Activated T-helper 2 cell treated with anti-CD3 and anti-CD28 coated beads, Interferon-gamma antibody, Interleukin-2, Interleukin-4, amounts not matched to agents 10 μg/mL and 5 μg/mL and 100 μg/mL, durations not matched to agents 14 hours and 24 hours and 36 hours (primary cell): Measurements from ENCODE around the gene PAPSS2. TPM values are rescaled to one million over a fixed set of nuclear protein-coding genes. Genes with fewer than 3 reads are reported as not detected.

Source experiments
- DNase-seq: peaks from one replicate; pipeline ENCODE4 v3.0.0; 2021; ENCODE audit warnings: low spot score
- H3K27ac Mint-ChIP-seq: one replicate; pipeline ENCODE4 v1.8.0; 2021; ENCODE audit warnings: mixed read lengths
- H3K27me3 Mint-ChIP-seq: one replicate; pipeline ENCODE4 v1.8.0; 2021; ENCODE audit warnings: low read depth, mixed read lengths
- H3K36me3 Mint-ChIP-seq: one replicate; pipeline ENCODE4 v1.8.0; 2021; ENCODE audit warnings: low read depth, mixed read lengths
- H3K4me1 Mint-ChIP-seq: one replicate; pipeline ENCODE4 v1.8.0; 2021; ENCODE audit warnings: low read depth, mixed read lengths
- H3K4me3 Mint-ChIP-seq: one replicate; pipeline ENCODE4 v1.8.0; 2021; ENCODE audit warnings: low read depth, mild to moderate bottlenecking, moderate library complexity, mixed read lengths
- H3K9me3 Mint-ChIP-seq: one replicate; pipeline ENCODE4 v1.8.0; 2021; ENCODE audit warnings: mixed read lengths
- intact Hi-C: fragments of 100-400 bp; cut with micrococcal nuclease; formaldehyde crosslinking; loops from one replicate; pipeline ENCODE4 v1.15.1; 2023
- total RNA-seq: library from RNA; stranded (reverse); gene quantifications from 2 replicates; pipeline ENCODE4 v1.2.3, GENCODE V29; 2022

The PAPSS2 gene
- total RNA-seq, 1 donor from 2014 or later = 0.25 TPM

GRCh38 chr10:87705339-87705738, 45.7 kb downstream of the PAPSS2 start:
- H3K4me1 Mint-ChIP-seq = peaks cover 4% of the 10 kb centered on the region
- H3K27me3 Mint-ChIP-seq = peaks cover 14% of the 10 kb centered on the region
- no peak overlapping the region for H3K4me3 Mint-ChIP-seq
- no peak overlapping the region for H3K27ac Mint-ChIP-seq
- intact Hi-C loops = no loop called here
- DNase-seq = no peak
- H3K9me3 Mint-ChIP-seq = no peaks in the 10 kb centered on the region
- H3K36me3 Mint-ChIP-seq = no peaks in the 10 kb centered on the region

DNA sequence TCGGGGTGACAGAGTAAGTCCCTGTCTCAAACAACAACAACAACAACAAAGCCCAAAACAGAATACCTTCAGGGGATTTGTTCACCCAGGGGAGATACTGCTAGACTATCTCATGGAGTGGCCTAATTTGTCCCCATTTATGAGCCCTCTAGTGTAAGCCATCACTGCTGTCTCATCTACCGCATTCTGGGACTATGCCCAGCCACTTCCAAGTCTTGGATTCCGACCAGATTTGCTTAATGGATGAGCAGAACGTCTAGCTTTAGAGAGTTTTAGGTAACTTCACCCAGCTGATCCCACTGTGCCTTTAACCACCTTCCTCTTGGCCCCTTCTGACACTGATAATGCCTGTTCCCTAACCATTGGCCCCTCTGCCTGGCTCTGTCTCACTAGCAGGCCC, 47.1 kb downstream of the PAPSS2 start:
- DNase-seq = no peak

GRCh38 chr10:87707254-87707653, 47.6 kb downstream of the PAPSS2 start:
- intact Hi-C loops = no loop called here
- Mint-ChIP-seq H3K27ac (no peak overlapping the region), H3K9me3 (no peaks in the 10 kb centered on the region), H3K36me3 (no peaks in the 10 kb centered on the region), H3K4me3 (no peak overlapping the region), H3K27me3 (peaks cover 13% of the 10 kb centered on the region), H3K4me1 (peaks cover 4% of the 10 kb centered on the region)
- no peak for DNase-seq

More for the DNA sequence above, 47.1 kb downstream of the PAPSS2 start:
- peaks cover 4% of the 10 kb centered on the region for H3K4me1 Mint-ChIP-seq
- no peak overlapping the region for H3K4me3 Mint-ChIP-seq
- intact Hi-C loops = no loop called here
- no peaks in the 10 kb centered on the region for H3K36me3 Mint-ChIP-seq
- no peak overlapping the region for H3K27ac Mint-ChIP-seq
- no peaks in the 10 kb centered on the region for H3K9me3 Mint-ChIP-seq
- peaks cover 12% of the 10 kb centered on the region for H3K27me3 Mint-ChIP-seq

- no peaks in the 10 kb centered on the region for H3K9me3 Mint-ChIP-seq
- no peak overlapping the region for H3K4me3 Mint-ChIP-seq
- no peaks in the 10 kb centered on the region for H3K36me3 Mint-ChIP-seq
- H3K27ac Mint-ChIP-seq = no peak overlapping the region
- intact Hi-C loops = no loop called here
- peaks cover 8% of the 10 kb centered on the region for H3K4me1 Mint-ChIP-seq
- no peak for DNase-seq
- H3K27me3 Mint-ChIP-seq = peaks cover 23% of the 10 kb centered on the region
Observed at GRCh38 chr10:87712913-87713616, 53.4 kb downstream of the PAPSS2 start.

DNA sequence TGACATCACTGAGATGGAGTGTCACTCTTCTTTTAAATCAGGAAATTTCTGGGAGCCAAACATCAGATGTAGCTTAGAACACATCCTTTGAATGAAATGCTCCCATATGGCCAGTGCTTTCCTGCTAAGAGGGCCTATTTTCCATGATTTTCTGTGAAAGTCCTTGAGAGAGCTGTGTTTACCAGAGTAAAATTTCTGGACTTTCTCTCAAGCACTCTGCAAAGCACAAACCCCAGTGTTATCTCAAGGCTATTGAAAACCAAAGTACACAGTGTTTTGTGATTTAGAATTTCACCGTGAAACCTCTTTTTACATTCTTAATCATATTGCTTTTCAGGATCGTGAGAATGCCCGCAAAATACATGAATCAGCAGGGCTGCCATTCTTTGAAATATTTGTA, 54.0 kb downstream of the PAPSS2 start:
- Mint-ChIP-seq H3K4me1 (peaks cover 8% of the 10 kb centered on the region), H3K36me3 (no peaks in the 10 kb centered on the region), H3K27ac (no peak overlapping the region), H3K4me3 (no peak overlapping the region), H3K27me3 (peaks cover 25% of the 10 kb centered on the region), H3K9me3 (no peaks in the 10 kb centered on the region)
- no peak for DNase-seq
- intact Hi-C loops = no loop called here

GRCh38 chr10:87715552-87716347, 56.1 kb downstream of the PAPSS2 start:
- Mint-ChIP-seq H3K36me3 (no peaks in the 10 kb centered on the region), H3K4me3 (no peak overlapping the region), H3K4me1 (peaks cover 8% of the 10 kb centered on the region), H3K27me3 (peaks cover 26% of the 10 kb centered on the region), H3K9me3 (no peaks in the 10 kb centered on the region), H3K27ac (no peak overlapping the region)
- intact Hi-C loops = no loop called here
- no peak for DNase-seq

GRCh38 chr10:87716348-87716670, 56.6 kb downstream of the PAPSS2 start:
- DNase-seq = no peak
- Mint-ChIP-seq H3K4me1 (peaks cover 8% of the 10 kb centered on the region), H3K27ac (no peak overlapping the region), H3K4me3 (no peak overlapping the region), H3K27me3 (peaks cover 30% of the 10 kb centered on the region), H3K36me3 (no peaks in the 10 kb centered on the region), H3K9me3 (no peaks in the 10 kb centered on the region)
- intact Hi-C loops = no loop called here

DNA sequence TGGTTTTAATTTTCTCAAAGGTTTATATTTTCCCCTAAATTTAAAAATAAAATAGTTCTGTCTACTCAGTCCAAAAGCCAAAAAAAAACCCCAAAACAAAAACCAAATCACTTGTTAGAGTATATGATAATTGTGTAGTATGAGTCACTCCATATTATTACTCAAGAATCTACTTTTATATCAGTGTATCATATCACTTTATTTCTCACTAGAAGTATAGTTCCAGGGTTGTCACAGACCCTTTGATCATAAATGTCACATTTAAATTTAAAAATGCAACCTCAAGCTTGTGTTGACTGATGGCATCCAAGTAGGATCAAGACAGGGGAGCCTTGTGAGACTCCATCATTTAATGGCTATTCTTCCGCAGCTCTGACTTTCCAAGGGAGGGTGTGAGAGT, 61.0 kb downstream of the PAPSS2 start:
- peaks cover 8% of the 10 kb centered on the region for H3K4me1 Mint-ChIP-seq
- no peak overlapping the region for H3K4me3 Mint-ChIP-seq
- H3K27me3 Mint-ChIP-seq = peaks cover 33% of the 10 kb centered on the region
- no peaks in the 10 kb centered on the region for H3K9me3 Mint-ChIP-seq
- no peak overlapping the region for H3K27ac Mint-ChIP-seq
- DNase-seq = no peak
- intact Hi-C loops = no loop called here
- H3K36me3 Mint-ChIP-seq = no peaks in the 10 kb centered on the region

DNA sequence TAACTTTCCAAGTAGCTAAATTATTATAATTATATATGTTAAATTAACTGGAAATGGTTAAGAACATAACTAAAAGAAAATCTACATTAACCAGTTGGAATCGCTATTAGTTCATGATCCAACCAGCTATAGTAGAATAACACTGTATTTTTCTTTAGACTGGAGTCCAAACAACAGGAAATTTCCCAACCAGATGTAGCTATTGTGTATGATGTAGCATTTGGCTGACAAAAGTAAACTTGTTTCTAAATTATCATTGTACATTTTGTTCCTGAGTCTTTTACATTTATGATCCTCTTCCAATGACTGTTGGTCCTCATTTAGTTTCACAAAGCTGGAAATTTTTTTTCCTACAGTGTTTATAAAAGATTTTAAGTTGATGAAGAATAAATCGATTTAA, 62.1 kb downstream of the PAPSS2 start:
- H3K36me3 Mint-ChIP-seq = no peaks in the 10 kb centered on the region
- no peak overlapping the region for H3K4me3 Mint-ChIP-seq
- no peak overlapping the region for H3K27ac Mint-ChIP-seq
- intact Hi-C loops = no loop called here
- no peak for DNase-seq
- peaks cover 30% of the 10 kb centered on the region for H3K27me3 Mint-ChIP-seq
- no peaks in the 10 kb centered on the region for H3K9me3 Mint-ChIP-seq
- no peaks in the 10 kb centered on the region for H3K4me1 Mint-ChIP-seq

GRCh38 chr10:87722716-87723115, 63.0 kb downstream of the PAPSS2 start:
- DNase-seq = no peak
- Mint-ChIP-seq H3K4me3 (no peak overlapping the region), H3K27ac (no peak overlapping the region), H3K27me3 (peaks cover 34% of the 10 kb centered on the region), H3K36me3 (no peaks in the 10 kb centered on the region), H3K4me1 (no peaks in the 10 kb centered on the region), H3K9me3 (no peaks in the 10 kb centered on the region)
- intact Hi-C loops = no loop called here

- H3K27ac Mint-ChIP-seq = no peak overlapping the region
- H3K36me3 Mint-ChIP-seq = no peaks in the 10 kb centered on the region
- intact Hi-C loops = no loop called here
- no peaks in the 10 kb centered on the region for H3K9me3 Mint-ChIP-seq
- no peak overlapping the region for H3K4me3 Mint-ChIP-seq
- H3K27me3 Mint-ChIP-seq = peaks cover 35% of the 10 kb centered on the region
- H3K4me1 Mint-ChIP-seq = no peaks in the 10 kb centered on the region
- no peak for DNase-seq
Observed at GRCh38 chr10:87723500-87723899, 63.8 kb downstream of the PAPSS2 start.

DNA sequence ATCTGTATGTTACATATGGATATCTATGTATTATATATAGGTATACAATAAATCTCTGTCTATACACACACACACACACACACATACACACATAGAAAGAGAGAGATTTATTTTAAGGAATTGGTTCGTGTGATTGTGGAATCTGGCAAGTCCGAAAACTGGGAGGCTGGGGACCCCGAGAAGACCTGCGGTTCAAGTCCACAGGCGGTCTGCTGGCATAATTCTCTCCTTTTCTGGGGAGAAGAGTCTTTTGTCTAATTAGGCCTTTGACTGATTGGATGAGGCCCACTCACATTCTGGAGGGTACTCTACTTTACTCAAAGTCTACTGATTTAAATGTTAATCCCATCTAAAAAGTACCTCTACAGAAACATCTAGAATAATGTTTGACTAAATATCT, 65.1 kb downstream of the PAPSS2 start:
- H3K4me3 Mint-ChIP-seq = no peak overlapping the region

DNA sequence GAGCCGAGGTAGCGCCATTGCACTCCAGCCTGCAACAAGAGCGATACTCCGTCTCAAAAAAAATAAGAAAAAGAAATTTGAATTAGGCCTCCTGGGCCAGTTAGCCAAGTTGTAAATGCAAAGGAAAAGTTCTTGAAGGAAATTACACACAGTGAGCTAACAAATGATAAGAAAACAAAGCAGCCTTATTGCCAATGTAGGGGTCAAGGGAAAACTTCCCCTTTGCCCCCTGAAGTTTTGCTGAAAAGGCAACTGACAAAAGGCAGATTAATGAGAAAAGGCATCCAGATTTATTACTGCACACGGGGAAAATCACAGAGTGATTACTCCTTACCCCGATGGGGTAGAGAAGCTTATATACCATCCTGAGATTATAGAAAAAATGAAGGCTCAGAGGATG, 70.3 kb downstream of the PAPSS2 start:
- Mint-ChIP-seq H3K27ac (no peak overlapping the region), H3K9me3 (no peaks in the 10 kb centered on the region), H3K4me1 (no peaks in the 10 kb centered on the region), H3K36me3 (no peaks in the 10 kb centered on the region), H3K27me3 (peaks cover 31% of the 10 kb centered on the region), H3K4me3 (no peak overlapping the region)
- intact Hi-C loops = no loop called here
- DNase-seq = no peak

More for the DNA sequence above, 65.1 kb downstream of the PAPSS2 start:
- DNase-seq = no peak
- Mint-ChIP-seq H3K9me3 (no peaks in the 10 kb centered on the region), H3K4me1 (no peaks in the 10 kb centered on the region), H3K36me3 (no peaks in the 10 kb centered on the region), H3K27me3 (peaks cover 38% of the 10 kb centered on the region), H3K27ac (no peak overlapping the region)
- intact Hi-C loops = no loop called here
